Activated naive CD8-positive, alpha-beta T cell treated with anti-CD3 and anti-CD28 coated beads, Interleukin-2, amount 10 ng/mL, durations not matched to agents 7 days and 5 days (primary cell): ENCODE measurements around the gene GALNT2. TPM values are rescaled to one million over a fixed set of nuclear protein-coding genes. Genes with fewer than 3 reads are reported as not detected.

Experiments used
- ATAC-seq: fragments of 150-1000 bp; cut with Tn5 transposase; one replicate; pipeline ENCODE4 v1.10.0; 2021; ENCODE audit warnings: low read depth, moderate library complexity
- POLR2A ChIA-PET: fragments of 350-600 bp; sonication (Branson Sonifier 250); formaldehyde crosslinking; loops from one replicate; lab custom pipeline; 2021; ENCODE audit warnings: antibody characterized with exemption; lab: Charles Lee
- DNase-seq: peaks from one replicate; pipeline ENCODE4 v3.0.0; 2021
- H3K27ac Mint-ChIP-seq: one replicate; pipeline ENCODE4 v1.8.0; 2022; ENCODE audit warnings: mild to moderate bottlenecking, mixed read lengths
- H3K27me3 Mint-ChIP-seq: one replicate; pipeline ENCODE4 v1.8.0; 2022; ENCODE audit warnings: mild to moderate bottlenecking, moderate library complexity, mixed read lengths
- H3K36me3 Mint-ChIP-seq: one replicate; pipeline ENCODE4 v1.8.0; 2021; ENCODE audit warnings: mild to moderate bottlenecking, mixed read lengths
- H3K4me1 Mint-ChIP-seq: one replicate; pipeline ENCODE4 v1.8.0; 2021; ENCODE audit warnings: mixed read lengths
- H3K4me3 Mint-ChIP-seq: one replicate; pipeline ENCODE4 v1.8.0; 2022; ENCODE audit warnings: mild to moderate bottlenecking, moderate library complexity, mixed read lengths
- H3K9me3 Mint-ChIP-seq: one replicate; pipeline ENCODE4 v1.8.0; 2021; ENCODE audit warnings: mixed read lengths
- total RNA-seq, 2 experiments: library from RNA; stranded (reverse); gene quantifications; one replicate each; pipeline ENCODE4 v1.2.3, GENCODE V29; 2021

Gene GALNT2
- total RNA-seq, 2 experiments from 2014 or later, result 25.3 to 29.0 TPM

DNA sequence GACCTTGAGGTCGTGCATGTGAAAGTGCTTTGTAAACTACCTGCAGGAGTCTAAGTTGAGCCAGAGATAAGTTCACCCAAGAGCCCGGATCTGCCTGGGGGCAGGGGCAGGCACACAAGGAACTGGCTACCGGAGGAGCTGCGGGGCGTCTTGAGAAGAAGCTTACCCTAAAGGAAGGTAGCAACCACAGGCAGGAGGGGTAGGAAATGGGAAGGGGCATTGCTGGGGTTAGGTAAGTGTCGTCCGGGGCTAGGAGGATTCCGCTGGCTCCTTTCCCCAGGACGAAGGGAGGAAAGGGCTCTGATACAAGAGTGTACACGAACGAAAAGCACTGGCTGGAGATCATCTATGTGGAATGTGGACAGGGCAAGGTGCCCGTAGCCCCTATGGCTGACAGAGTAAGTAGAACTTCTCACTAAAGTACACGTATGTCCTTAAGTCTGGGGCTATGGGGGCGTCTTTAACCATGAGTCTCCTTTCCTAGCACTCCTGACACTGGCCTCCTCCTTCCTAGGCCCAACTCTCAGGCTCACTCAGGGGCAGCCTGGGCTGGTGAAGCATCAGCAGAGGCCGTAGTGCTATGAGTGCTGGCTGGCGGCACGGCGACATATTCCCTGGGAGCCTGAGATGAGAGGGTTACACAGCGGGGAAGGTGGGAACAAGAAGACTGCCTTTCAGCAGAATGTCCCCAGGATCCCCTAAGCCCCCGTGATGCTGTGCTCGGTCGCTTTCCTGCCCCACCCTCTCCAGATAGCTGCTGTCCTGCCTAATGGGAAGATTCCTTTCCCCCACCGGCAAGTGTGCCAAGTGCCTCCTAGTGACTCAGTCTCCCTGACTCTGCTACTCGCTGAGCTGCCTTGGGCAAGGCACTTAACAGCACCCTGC is 9.1 kb upstream of the GALNT2 start:
- H3K4me3 Mint-ChIP-seq, result no peak overlapping the region
- no peaks in the 10 kb centered on the region for H3K36me3 Mint-ChIP-seq
- no peak for ATAC-seq
- H3K4me1 Mint-ChIP-seq, result no peaks in the 10 kb centered on the region
- peaks cover 2% of the 10 kb centered on the region for H3K27me3 Mint-ChIP-seq
- POLR2A ChIA-PET, result no interaction called here
- no peak overlapping the region for H3K27ac Mint-ChIP-seq
- H3K9me3 Mint-ChIP-seq, result peaks cover 4% of the 10 kb centered on the region
- DNase-seq, result no peak

GRCh38 chr1:230058626-230059025 is 8.4 kb upstream of the GALNT2 start:
- H3K9me3 Mint-ChIP-seq, result peaks cover 4% of the 10 kb centered on the region
- DNase-seq, result no peak
- no peaks in the 10 kb centered on the region for H3K36me3 Mint-ChIP-seq
- H3K27me3 Mint-ChIP-seq, result peaks cover 2% of the 10 kb centered on the region
- POLR2A ChIA-PET, result no interaction called here
- no peak overlapping the region for H3K27ac Mint-ChIP-seq
- H3K4me1 Mint-ChIP-seq, result no peaks in the 10 kb centered on the region
- ATAC-seq, result no peak
- no peak overlapping the region for H3K4me3 Mint-ChIP-seq

GRCh38 chr1:230061801-230062200 is 5.2 kb upstream of the GALNT2 start:
- DNase-seq, result no peak
- no peaks in the 10 kb centered on the region for H3K27me3 Mint-ChIP-seq
- peaks cover 7% of the 10 kb centered on the region for H3K9me3 Mint-ChIP-seq
- H3K27ac Mint-ChIP-seq, result no peak overlapping the region
- no peak overlapping the region for H3K4me3 Mint-ChIP-seq
- H3K36me3 Mint-ChIP-seq, result peaks cover 5% of the 10 kb centered on the region
- H3K4me1 Mint-ChIP-seq, result peaks cover 7% of the 10 kb centered on the region
- POLR2A ChIA-PET, result no interaction called here
- ATAC-seq, result no peak

GRCh38 chr1:230062521-230062920 is 4.5 kb upstream of the GALNT2 start:
- Mint-ChIP-seq H3K4me1 (peaks cover 7% of the 10 kb centered on the region), H3K27ac (no peak overlapping the region)
- POLR2A ChIA-PET, result interaction anchor here (0.7 kb wide), 1 partner anchor 504 kb away, joined by 3 read pairs; the partner anchor contains the start of gene ABCB10

DNA sequence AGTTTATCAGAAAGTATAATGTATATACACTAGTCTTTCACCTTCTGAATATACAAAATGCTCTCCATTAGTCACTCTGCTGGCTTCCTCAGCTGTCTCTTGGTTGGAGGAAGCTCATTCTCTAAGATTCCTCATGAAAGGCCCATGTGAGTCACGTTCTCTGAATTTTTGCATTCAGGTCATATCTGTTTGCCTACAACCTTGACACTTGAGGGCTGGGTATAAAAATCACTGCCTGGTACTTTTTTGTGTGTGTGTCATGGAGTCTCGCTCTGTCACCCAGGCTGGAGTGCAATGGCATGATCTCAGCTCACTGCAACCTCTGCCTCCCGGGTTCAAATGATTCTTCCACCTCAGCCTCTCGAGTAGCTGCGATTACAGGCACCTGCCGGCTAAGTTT is 2.8 kb upstream of the GALNT2 start:
- POLR2A ChIA-PET, result no interaction called here
- Mint-ChIP-seq H3K4me3 (no peak overlapping the region), H3K36me3 (peaks cover 5% of the 10 kb centered on the region), H3K9me3 (peaks cover 7% of the 10 kb centered on the region), H3K27ac (no peak overlapping the region), H3K27me3 (peaks cover 4% of the 10 kb centered on the region), H3K4me1 (peaks cover 16% of the 10 kb centered on the region)
- DNase-seq (no peak), ATAC-seq (no peak)

More at GRCh38 chr1:230062521-230062920, 4.5 kb upstream of the GALNT2 start:
- Mint-ChIP-seq H3K36me3 (peaks cover 5% of the 10 kb centered on the region), H3K9me3 (peaks cover 7% of the 10 kb centered on the region), H3K4me3 (no peak overlapping the region), H3K27me3 (no peaks in the 10 kb centered on the region)
- no peak for DNase-seq
- no peak for ATAC-seq

GRCh38 chr1:230065161-230065560 is 1.9 kb upstream of the GALNT2 start:
- Mint-ChIP-seq H3K9me3 (peaks cover 7% of the 10 kb centered on the region), H3K27me3 (peaks cover 4% of the 10 kb centered on the region), H3K4me3 (no peak overlapping the region), H3K27ac (peak overlapping the region; percentile 32), H3K36me3 (peaks cover 5% of the 10 kb centered on the region), H3K4me1 (peaks cover 21% of the 10 kb centered on the region)
- no peak for DNase-seq
- POLR2A ChIA-PET, result no interaction called here
- no peak for ATAC-seq

DNA sequence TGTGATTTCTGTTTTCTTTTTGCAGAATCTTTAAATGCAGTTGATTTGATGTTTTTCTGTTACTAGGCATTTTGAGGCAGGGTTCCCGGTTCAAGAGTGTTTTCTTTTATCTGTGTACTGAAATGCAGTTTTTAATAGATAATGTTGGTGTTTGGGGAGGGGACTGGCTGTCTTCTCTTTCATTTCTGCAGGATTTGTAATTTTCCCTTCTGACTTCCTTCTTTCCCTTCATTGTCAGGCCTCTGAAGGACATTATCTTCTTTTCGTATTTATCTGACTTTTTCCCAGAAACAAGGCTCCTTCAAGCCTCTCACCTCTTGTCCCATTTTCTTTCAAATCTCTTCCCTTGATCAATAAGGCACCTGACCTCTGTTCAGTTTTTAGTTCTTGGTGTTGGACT is 1.5 kb upstream of the GALNT2 start:
- H3K4me1 Mint-ChIP-seq, result peaks cover 22% of the 10 kb centered on the region
- POLR2A ChIA-PET, result interaction anchor here (1.5 kb wide), 1 partner anchor 44 kb away, joined by 6 read pairs; no protein-coding TSS in a partner anchor
- peaks cover 7% of the 10 kb centered on the region for H3K9me3 Mint-ChIP-seq
- ATAC-seq, result no peak
- DNase-seq, result no peak
- peak overlapping the region; percentile 92 for H3K4me3 Mint-ChIP-seq
- peaks cover 5% of the 10 kb centered on the region for H3K36me3 Mint-ChIP-seq
- H3K27ac Mint-ChIP-seq, result no peak overlapping the region
- peaks cover 4% of the 10 kb centered on the region for H3K27me3 Mint-ChIP-seq

DNA sequence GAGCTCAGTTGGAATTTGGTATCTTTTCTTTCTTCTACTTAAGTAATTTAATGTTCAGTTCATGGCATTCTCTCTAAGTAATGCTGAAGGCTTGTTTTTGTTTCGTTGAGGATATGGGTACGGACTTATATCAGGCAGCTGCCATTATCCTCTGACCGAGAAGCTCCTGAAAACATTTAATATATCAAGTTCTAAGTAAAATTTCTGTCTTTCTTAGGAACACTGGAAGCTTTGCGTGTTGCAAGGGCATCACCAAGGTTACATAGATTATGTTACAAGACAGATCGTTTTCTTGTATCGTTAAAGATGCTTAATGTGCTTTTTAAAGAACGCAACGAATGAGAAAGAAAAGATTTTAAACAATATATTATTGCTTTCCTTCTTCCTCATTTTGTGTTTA is 1.0 kb upstream of the GALNT2 start:
- DNase-seq, result no peak
- POLR2A ChIA-PET, result interaction anchor here (1.5 kb wide), 1 partner anchor 44 kb away, joined by 6 read pairs; no protein-coding TSS in a partner anchor
- Mint-ChIP-seq H3K27me3 (peaks cover 4% of the 10 kb centered on the region), H3K4me1 (peaks cover 25% of the 10 kb centered on the region), H3K4me3 (peak overlapping the region; percentile 92), H3K36me3 (peaks cover 5% of the 10 kb centered on the region), H3K27ac (peak overlapping the region; percentile 90), H3K9me3 (peaks cover 7% of the 10 kb centered on the region)
- ATAC-seq, result no peak

GRCh38 chr1:230067419-230067870 is 407 bp downstream of the GALNT2 start:
- Mint-ChIP-seq H3K9me3 (peaks cover 5% of the 10 kb centered on the region), H3K4me3 (peak overlapping the region; percentile 91), H3K4me1 (peaks cover 28% of the 10 kb centered on the region), H3K27ac (peak overlapping the region; percentile 83), H3K27me3 (peaks cover 4% of the 10 kb centered on the region), H3K36me3 (peaks cover 5% of the 10 kb centered on the region)
- POLR2A ChIA-PET, result interaction anchor here (0.6 to 1.0 kb wide), 2 partner anchors 63 to 441 kb away, joined by 3 to 4 read pairs; partner anchors contain the start of genes TAF5L and URB2
- DNase-seq (no peak), ATAC-seq (peak; percentile 19)

- POLR2A ChIA-PET, result no interaction called here
- no peak for ATAC-seq
Measured at GRCh38 chr1:230067871-230068620, 1.0 kb downstream of the GALNT2 start.

DNA sequence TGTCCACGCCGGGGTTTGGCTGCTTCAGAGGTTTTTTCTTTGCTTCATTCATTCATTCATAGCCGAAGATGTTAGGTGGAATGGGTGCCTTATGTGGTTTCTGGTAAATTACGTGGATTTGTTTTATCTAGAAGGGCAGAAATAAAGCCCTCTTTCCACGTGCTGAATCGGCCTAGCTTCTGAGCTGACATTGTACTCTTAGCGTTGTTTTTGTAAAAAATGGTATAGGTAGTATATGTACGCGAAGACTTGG is 1.5 kb downstream of the GALNT2 start:
- POLR2A ChIA-PET, result no interaction called here
- Mint-ChIP-seq H3K27me3 (peaks cover 4% of the 10 kb centered on the region), H3K4me1 (peaks cover 31% of the 10 kb centered on the region), H3K36me3 (peaks cover 5% of the 10 kb centered on the region), H3K4me3 (peak overlapping the region; percentile 91), H3K27ac (peak overlapping the region; percentile 67), H3K9me3 (peaks cover 3% of the 10 kb centered on the region)
- ATAC-seq, result no peak
- DNase-seq, result no peak

More at GRCh38 chr1:230067871-230068620, 1.0 kb downstream of the GALNT2 start:
- Mint-ChIP-seq H3K4me3 (peak overlapping the region; percentile 91), H3K27ac (peak overlapping the region; percentile 83), H3K27me3 (peaks cover 4% of the 10 kb centered on the region), H3K4me1 (peaks cover 28% of the 10 kb centered on the region), H3K9me3 (peaks cover 3% of the 10 kb centered on the region), H3K36me3 (peaks cover 5% of the 10 kb centered on the region)
- DNase-seq, result peak; percentile 61

DNA sequence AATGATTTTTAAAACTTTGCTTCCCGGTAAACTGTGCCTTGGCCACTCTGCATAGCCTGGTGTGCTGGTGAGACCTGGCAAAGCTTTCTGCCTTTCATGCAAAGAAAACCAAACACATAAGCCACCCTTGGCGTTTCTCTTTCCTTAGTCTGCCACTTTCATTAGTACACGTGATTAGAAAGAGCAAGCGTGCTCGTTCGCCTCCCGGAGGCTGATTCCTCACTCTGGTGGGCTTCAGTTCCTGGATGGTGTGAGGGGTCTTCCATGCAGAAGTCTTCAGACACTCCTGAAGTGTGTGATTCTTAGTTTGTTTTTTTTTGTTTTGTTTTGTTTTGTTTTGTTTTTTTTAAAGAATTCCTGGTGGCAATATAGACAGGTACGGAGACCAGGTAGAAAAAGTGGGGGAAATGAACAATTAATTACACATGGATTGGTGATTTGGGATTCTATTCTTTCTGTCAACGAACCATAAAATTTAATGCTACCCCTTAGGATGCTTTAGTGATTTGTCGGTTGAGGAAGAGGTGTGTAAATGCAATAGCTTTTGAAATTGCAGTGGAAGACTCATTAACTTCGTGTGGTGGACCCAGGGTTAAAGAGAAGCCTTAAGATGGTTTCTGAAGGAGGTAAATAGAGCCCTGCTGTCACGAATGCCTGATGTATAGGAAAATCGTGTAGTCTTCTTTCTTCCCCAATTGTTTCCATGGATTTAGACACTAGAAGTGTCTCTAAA is 2.1 kb downstream of the GALNT2 start:
- DNase-seq, result no peak

GRCh38 chr1:230069796-230070195 is 2.8 kb downstream of the GALNT2 start:
- no peak overlapping the region for H3K27ac Mint-ChIP-seq
- H3K4me3 Mint-ChIP-seq, result no peak overlapping the region
- H3K36me3 Mint-ChIP-seq, result peaks cover 4% of the 10 kb centered on the region
- peaks cover 4% of the 10 kb centered on the region for H3K27me3 Mint-ChIP-seq
- DNase-seq, result no peak
- no peak for ATAC-seq
- peaks cover 31% of the 10 kb centered on the region for H3K4me1 Mint-ChIP-seq
- POLR2A ChIA-PET, result interaction anchor here (0.7 kb wide), 1 partner anchor 578 kb away, joined by 4 read pairs; no protein-coding TSS in a partner anchor
- no peaks in the 10 kb centered on the region for H3K9me3 Mint-ChIP-seq

More for the DNA sequence above, 2.1 kb downstream of the GALNT2 start:
- Mint-ChIP-seq H3K27ac (peak overlapping the region; percentile 67), H3K9me3 (peaks cover 1% of the 10 kb centered on the region), H3K4me3 (peak overlapping the region; percentile 91), H3K36me3 (peaks cover 5% of the 10 kb centered on the region), H3K4me1 (peaks cover 31% of the 10 kb centered on the region), H3K27me3 (peaks cover 4% of the 10 kb centered on the region)
- POLR2A ChIA-PET, result no interaction called here
- ATAC-seq, result no peak
